MM.1S (cell line): ENCODE data around the gene CAV1.
"Not testable (repeated sequence)": the region's sequence is repeated elsewhere in the genome, so short reads cannot be mapped to it uniquely, and the experiment has no call there.

Experiments
- DNase-seq: peaks from one replicate; pipeline ENCODE4 v3.0.0-alpha.2; 2015
- H2AFZ ChIP-seq: fragments of 300-600 bp; sonication (generic); 2 replicates; pipeline ENCODE4 v1.6.0; 2016; ENCODE audit warnings: antibody characterized with exemption, low read length
- H3F3A ChIP-seq: fragments of 300-600 bp; sonication (generic); 2 replicates; pipeline ENCODE4 v1.6.1; 2016; ENCODE audit warnings: mild to moderate bottlenecking, antibody characterized with exemption, low read length, moderate library complexity, mixed read lengths; ENCODE audit not compliant: insufficient read depth
- H3K27ac ChIP-seq: fragments of 300-600 bp; sonication (generic); 2 replicates; pipeline ENCODE4 v1.5.1; 2016; ENCODE audit warnings: mild to moderate bottlenecking, low read length
- H3K27me3 ChIP-seq: fragments of 300-600 bp; sonication (generic); replicated peaks from 2 replicates; pipeline ENCODE4 v1.6.0; 2016; ENCODE audit warnings: low read length; ENCODE audit not compliant: insufficient read depth
- H3K36me3 ChIP-seq: fragments of 300-600 bp; sonication (generic); replicated peaks from 2 replicates; pipeline ENCODE4 v1.6.1; 2016; ENCODE audit warnings: mild to moderate bottlenecking, low read length, mixed read lengths; ENCODE audit not compliant: insufficient read depth
- H3K4me1 ChIP-seq: fragments of 300-600 bp; sonication (generic); 2 replicates; pipeline ENCODE4 v1.6.1; 2016; ENCODE audit warnings: low read length, mixed read lengths
- H3K4me2 ChIP-seq: fragments of 300-600 bp; sonication (generic); 2 replicates; pipeline ENCODE4 v1.6.0; 2016; ENCODE audit warnings: low read depth, low read length
- H3K4me3 ChIP-seq: fragments of 300-600 bp; sonication (generic); 2 replicates; pipeline ENCODE4 v1.5.1; 2016; ENCODE audit warnings: low read length, mixed read lengths
- H3K79me2 ChIP-seq: fragments of 300-600 bp; sonication (generic); 2 replicates; pipeline ENCODE4 v1.6.1; 2016; ENCODE audit warnings: mixed run types, low read length, mixed read lengths
- H3K9ac ChIP-seq: fragments of 300-600 bp; sonication (generic); 2 replicates; pipeline ENCODE4 v1.6.1; 2016; ENCODE audit warnings: low read length, mixed read lengths
- H3K9me2 ChIP-seq: fragments of 300-600 bp; sonication (generic); replicated peaks from 2 replicates; pipeline ENCODE4 v1.6.1; 2016; ENCODE audit warnings: mild to moderate bottlenecking, low read length, mixed read lengths; ENCODE audit not compliant: insufficient read depth
- H3K9me3 ChIP-seq: fragments of 300-600 bp; sonication (generic); replicated peaks from 2 replicates; pipeline ENCODE4 v1.6.1; 2016; ENCODE audit warnings: mild to moderate bottlenecking, low read length, mixed read lengths; ENCODE audit not compliant: insufficient read depth
- H4K20me1 ChIP-seq: fragments of 300-600 bp; sonication (generic); 2 replicates; pipeline ENCODE4 v1.6.1; 2016; ENCODE audit warnings: mild to moderate bottlenecking, low read length, moderate library complexity, mixed read lengths; ENCODE audit not compliant: insufficient read depth
- EZH2 ChIP-seq: fragments of 300-600 bp; sonication (generic); optimal IDR thresholded peaks from 2 replicates; pipeline ENCODE3; 2017; ENCODE audit warnings: low read depth, mild to moderate bottlenecking, antibody characterized with exemption, low read length, mixed read lengths
- EZH2phosphoT487 ChIP-seq: fragments of 300-600 bp; sonication (generic); IDR thresholded peaks from 2 replicates; pipeline ENCODE4 v1.6.1; 2018; ENCODE audit warnings: antibody characterized with exemption, low read length
- TF ChIP-seq, protein P1 (sequence below): fragments of 300-600 bp; sonication (generic); IDR thresholded peaks from 2 replicates; pipeline ENCODE4 v1.5.1; 2016; ENCODE audit warnings: antibody characterized with exemption, low read length, mixed read lengths

The CAV1 gene

DNA sequence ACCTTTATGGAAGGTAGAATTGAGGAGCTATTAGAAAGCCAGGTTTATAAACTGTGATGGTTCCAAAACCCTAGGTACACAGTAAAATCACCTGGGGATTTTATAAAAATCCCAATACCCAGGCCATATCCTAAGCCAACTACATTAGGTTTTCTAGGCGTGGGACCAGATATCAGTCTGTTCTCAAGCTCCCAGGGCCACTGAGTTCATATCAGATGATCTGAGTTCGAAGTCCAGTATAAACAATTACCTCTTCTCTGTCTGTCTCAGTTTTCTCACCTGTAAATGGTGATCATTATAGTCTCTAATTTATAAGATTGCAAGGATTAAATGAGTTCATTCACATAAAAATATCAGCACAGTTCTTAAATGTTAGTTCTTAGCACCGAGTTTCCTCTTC lies 60.6 kb downstream of the CAV1 start:
- Histone ChIP-seq H3K27ac (no peak overlapping the region), H3K9me3 (no peaks in the 10 kb centered on the region), H3K79me2 (no peaks in the 10 kb centered on the region), H3K9ac (no peak overlapping the region), H3F3A (peaks cover 35% of the 10 kb centered on the region), H3K36me3 (no peaks in the 10 kb centered on the region), H3K9me2 (no peaks in the 10 kb centered on the region), H3K27me3 (no peaks in the 10 kb centered on the region), H4K20me1 (no peaks in the 10 kb centered on the region), H3K4me1 (peaks cover 56% of the 10 kb centered on the region), H3K4me3 (no peak overlapping the region), H3K4me2 (no peak overlapping the region), H2AFZ (no peak overlapping the region)
- TF ChIP-seq EZH2phosphoT487 (no peak), EZH2 (no peak)
- TF ChIP-seq, protein P1, sequence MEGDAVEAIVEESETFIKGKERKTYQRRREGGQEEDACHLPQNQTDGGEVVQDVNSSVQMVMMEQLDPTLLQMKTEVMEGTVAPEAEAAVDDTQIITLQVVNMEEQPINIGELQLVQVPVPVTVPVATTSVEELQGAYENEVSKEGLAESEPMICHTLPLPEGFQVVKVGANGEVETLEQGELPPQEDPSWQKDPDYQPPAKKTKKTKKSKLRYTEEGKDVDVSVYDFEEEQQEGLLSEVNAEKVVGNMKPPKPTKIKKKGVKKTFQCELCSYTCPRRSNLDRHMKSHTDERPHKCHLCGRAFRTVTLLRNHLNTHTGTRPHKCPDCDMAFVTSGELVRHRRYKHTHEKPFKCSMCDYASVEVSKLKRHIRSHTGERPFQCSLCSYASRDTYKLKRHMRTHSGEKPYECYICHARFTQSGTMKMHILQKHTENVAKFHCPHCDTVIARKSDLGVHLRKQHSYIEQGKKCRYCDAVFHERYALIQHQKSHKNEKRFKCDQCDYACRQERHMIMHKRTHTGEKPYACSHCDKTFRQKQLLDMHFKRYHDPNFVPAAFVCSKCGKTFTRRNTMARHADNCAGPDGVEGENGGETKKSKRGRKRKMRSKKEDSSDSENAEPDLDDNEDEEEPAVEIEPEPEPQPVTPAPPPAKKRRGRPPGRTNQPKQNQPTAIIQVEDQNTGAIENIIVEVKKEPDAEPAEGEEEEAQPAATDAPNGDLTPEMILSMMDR: no peak
- no peak for DNase-seq

DNA sequence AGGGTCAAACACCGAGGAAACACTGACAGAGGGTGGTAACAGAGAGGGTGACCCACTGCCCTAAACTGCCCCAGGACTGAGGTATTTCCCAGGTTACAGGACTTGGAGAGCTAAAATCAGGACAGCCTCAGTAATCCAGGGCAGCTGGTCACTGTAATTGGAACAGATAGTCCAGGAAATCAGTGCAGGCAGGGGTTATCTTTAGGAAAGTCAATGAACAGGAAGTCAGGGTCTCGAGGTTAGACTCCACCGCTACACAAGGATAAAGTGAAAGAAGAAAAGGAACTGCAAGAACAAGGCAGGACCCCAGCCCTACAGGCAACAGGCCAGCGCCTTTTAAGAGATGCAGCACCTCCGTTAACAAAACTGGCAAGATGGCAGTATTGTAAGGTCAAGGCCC lies 61.1 kb downstream of the CAV1 start:
- Histone ChIP-seq H3K27me3 (no peaks in the 10 kb centered on the region), H3K27ac (no peak overlapping the region), H3K4me1 (peaks cover 53% of the 10 kb centered on the region), H3K4me3 (no peak overlapping the region), H3F3A (peaks cover 35% of the 10 kb centered on the region), H3K4me2 (no peak overlapping the region), H2AFZ (no peak overlapping the region), H3K9me2 (no peaks in the 10 kb centered on the region), H3K79me2 (no peaks in the 10 kb centered on the region), H3K36me3 (no peaks in the 10 kb centered on the region), H3K9me3 (no peaks in the 10 kb centered on the region), H3K9ac (no peak overlapping the region), H4K20me1 (no peaks in the 10 kb centered on the region)
- no peak for DNase-seq
- TF ChIP-seq, protein P1: no peak
- TF ChIP-seq EZH2phosphoT487: no peak

DNA sequence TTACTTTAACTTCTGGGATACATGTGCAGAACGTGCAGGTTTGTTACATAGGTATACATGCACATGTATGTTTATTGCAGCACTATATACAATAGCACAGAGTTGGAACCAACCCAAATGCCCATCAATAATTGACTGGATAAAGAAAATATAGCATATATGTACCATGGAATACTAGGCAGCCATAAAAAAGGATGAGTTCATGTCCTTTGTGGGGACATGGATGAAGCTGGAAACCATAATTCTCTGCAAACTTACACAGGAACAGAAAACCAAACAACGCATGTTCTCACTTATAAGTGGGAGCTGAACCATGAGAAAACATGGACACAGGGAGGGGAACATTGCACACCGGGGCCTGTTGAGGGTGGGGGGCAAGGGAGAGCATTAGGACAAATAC lies 62.4 kb downstream of the CAV1 start:
- H3F3A ChIP-seq: peaks cover 35% of the 10 kb centered on the region
- not testable (repeated sequence) for H3K4me2 ChIP-seq, H4K20me1 ChIP-seq

DNA sequence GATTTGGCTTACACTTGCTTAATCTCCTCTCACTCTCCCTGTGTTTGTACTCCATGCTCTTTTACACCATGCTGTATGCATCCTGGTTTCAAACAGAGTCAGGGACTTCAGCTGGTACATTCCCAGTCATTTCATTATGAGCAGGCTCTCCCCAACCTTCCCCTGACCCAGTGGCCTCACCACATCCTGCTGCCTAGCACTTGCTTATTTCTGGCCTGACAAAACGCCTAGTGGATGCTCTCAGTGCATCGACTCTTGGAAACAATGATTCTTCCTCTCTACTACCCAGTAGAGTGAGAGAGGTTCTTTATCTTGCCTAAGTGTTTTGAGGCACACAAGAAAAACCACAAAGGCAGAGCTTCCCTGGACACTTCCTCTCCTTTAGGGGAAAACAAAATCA lies 63.4 kb downstream of the CAV1 start:
- Histone ChIP-seq H3K27me3 (no peaks in the 10 kb centered on the region), H3K27ac (peak overlapping the region; percentile 21; the same call in 1 of the 2 replicates), H3K9me3 (no peaks in the 10 kb centered on the region), H3K4me3 (no peak overlapping the region), H3K9me2 (no peaks in the 10 kb centered on the region), H3K4me1 (peaks cover 35% of the 10 kb centered on the region), H3K36me3 (no peaks in the 10 kb centered on the region), H3K4me2 (peak overlapping the region; percentile 35), H3F3A (peaks cover 25% of the 10 kb centered on the region), H4K20me1 (no peaks in the 10 kb centered on the region), H3K79me2 (no peaks in the 10 kb centered on the region), H3K9ac (no peak overlapping the region), H2AFZ (peak overlapping the region; percentile 44)
- peak; percentile 76 for DNase-seq
- TF ChIP-seq EZH2: no peak
- TF ChIP-seq, protein P1: no peak
- no peak for TF ChIP-seq EZH2phosphoT487

More for the DNA sequence above, 62.4 kb downstream of the CAV1 start:
- not testable (repeated sequence) for H3K9me3 ChIP-seq, H3K27me3 ChIP-seq, H3K4me3 ChIP-seq, H3K79me2 ChIP-seq, H2AFZ ChIP-seq, H3K9ac ChIP-seq, H3K9me2 ChIP-seq, DNase-seq, H3K36me3 ChIP-seq, H3K27ac ChIP-seq
- H3K4me1 ChIP-seq: peaks cover 45% of the 10 kb centered on the region
